Middle frontal gyrus (tissue), 1 donor: Measurements from ENCODE around the gene STKLD1.

Experiments
- DNase-seq: peaks from one replicate; pipeline ENCODE4 v3.0.0-alpha.2; 2015; ENCODE audit warnings: low spot score; ENCODE audit errors: extremely low spot score

Gene STKLD1

GRCh38 chr9:133344979-133345378 is 31.2 kb upstream of the STKLD1 start:
- DNase-seq: no peak

DNA sequence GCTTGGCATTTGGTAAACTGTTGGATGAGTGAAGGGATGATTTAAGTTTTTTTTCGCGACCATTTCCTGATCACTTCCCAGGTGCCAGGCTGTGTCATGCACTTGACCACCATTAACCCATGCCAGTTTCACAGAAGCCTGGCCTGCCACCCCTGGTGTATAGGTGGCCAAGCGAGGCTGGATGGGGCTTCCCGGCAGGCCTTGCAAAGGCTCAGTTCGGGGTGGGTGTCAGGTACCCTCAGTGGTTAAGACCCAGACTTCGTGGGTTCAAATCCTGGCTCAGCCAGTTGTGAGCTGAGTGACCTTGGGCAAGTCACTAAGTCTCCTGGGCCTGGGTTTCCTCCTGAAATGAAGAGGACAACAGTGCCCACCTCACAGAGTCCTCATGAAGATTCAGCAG is 30.6 kb upstream of the STKLD1 start:
- no peak for DNase-seq

DNA sequence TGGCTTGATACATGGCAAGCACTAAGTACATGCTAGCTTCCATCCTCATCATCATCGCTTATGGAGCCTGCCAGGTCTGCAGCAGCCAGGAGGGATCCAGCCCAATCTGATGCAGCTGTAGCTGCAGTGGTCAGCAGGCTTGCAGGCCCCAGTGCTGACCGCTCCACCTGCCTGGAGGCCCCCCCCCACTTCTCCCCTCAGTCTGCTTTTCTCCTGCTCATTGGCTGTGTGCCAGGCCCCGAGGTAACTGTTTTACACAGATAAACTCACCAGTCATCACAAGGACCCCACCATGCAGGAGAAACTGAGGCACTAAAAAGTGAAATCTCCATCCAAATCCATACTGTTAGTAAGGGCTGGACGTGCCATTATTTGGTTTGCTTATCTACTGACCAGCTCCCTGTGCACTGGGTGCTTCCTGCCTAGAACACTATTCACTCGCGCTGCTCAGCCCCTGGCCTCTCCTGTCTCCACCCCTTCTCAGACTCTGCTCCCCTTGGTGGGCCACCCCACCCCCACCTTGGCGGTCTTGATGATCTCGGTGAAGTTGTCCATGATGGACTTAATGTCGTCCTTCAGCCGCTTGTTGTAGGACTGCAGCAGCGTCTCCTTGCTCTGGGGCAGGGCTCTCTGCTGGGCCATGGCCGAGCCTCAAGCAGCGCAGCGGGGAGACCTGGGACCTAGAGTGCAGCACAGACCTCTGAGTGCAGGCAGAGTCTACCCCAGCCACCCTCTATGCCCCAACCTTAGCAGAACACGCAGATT is 30.0 kb upstream of the STKLD1 start:
- no peak for DNase-seq

GRCh38 chr9:133347515-133347984 is 28.6 kb upstream of the STKLD1 start:
- no peak for DNase-seq

- peak; percentile 85 for DNase-seq
These were observed 28.0 kb upstream of the STKLD1 start, which contains the start of the genes MED22 and RPL7A for GRCh38 chr9:133347985-133348717. MED22 (minus strand) TSS chr9:133348131; CDS start chr9:133346662, 1,469 bp downstream. RPL7A (plus strand) TSS chr9:133348218; CDS start chr9:133348244, 26 bp downstream.

- no peak for DNase-seq
These were observed 27.2 kb upstream of the STKLD1 start for GRCh38 chr9:133348718-133349573.

- no peak for DNase-seq
These were observed 26.1 kb upstream of the STKLD1 start for GRCh38 chr9:133349965-133350616.

DNA sequence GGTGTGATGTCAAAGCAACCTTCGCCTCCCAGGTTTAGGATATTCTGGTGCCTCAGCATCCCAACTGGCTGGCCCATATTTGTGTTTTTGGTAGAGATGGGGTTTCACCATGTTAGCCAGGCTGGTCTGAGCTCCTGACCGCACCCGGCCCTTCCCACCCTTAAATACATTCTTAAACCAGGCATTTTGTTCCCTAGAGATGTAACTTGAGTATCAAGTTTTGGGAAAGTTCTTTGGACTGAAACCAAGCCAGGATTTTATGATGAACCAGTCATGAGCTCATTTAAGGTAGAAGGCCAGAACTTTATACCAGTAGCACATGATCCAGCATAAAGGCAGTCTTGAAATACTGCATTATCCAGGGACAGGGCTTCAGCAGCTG is 24.6 kb upstream of the STKLD1 start:
- DNase-seq: no peak

GRCh38 chr9:133351908-133352634 is 24.1 kb upstream of the STKLD1 start:
- DNase-seq: no peak

DNA sequence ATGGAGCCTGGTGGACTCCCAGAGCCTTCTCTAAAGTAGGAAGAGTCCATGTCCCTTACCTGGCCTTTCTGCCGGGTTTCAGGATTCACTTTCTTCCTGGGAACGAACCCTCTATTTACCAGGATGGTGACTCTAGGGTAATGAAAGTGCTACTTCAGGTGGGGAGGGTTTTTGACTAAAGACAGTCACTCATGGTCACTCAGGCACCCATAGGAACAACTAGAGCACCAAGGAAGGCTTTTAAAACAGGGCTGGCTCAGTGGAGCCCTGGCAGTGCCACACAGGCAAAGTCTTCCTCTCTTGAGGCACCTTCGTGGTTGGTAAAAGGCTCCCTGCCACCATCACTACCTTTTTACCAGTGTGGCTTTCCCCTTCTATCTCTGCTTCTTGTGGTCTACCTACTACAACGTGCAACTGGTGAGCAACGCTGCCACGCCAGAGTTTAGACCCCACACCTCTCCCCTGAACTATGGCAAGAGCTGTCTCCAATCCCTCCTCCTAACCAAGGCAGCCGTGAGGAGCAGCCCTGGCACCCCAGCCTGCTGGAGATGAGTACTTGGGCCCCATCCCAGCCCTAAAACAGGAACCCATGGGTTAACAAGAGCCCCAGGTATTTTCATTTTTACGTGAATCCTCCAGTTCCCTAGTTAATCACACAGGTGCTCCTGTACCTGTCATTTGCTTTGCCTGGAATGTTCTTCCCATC is 23.4 kb upstream of the STKLD1 start:
- DNase-seq: no peak

GRCh38 chr9:133353548-133353947 is 22.6 kb upstream of the STKLD1 start:
- DNase-seq: no peak

GRCh38 chr9:133354766-133355165 is 21.4 kb upstream of the STKLD1 start:
- DNase-seq: no peak

DNA sequence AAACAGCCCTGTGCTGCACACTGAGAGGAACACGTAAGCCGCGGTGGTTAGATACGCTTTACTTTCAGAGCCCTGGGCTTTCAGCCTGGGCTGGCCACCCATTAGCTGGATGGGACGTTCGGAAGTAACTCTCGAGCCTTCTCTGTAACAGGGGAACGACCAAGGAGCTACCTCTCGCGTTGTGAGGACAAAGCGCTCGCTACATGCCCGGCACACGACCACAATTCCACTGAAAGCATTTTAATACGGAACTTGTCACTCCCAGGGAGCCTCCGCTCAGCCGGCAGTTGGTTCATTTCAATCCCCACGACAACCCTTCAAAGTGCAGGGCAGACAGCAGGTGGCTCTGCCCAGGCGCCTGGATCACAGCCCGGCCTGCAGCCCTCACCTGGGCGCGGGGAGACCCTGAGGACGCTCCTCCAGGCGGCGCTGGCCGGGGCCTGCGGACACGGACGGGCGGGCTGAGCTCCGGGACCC is 20.2 kb upstream of the STKLD1 start:
- no peak for DNase-seq

DNA sequence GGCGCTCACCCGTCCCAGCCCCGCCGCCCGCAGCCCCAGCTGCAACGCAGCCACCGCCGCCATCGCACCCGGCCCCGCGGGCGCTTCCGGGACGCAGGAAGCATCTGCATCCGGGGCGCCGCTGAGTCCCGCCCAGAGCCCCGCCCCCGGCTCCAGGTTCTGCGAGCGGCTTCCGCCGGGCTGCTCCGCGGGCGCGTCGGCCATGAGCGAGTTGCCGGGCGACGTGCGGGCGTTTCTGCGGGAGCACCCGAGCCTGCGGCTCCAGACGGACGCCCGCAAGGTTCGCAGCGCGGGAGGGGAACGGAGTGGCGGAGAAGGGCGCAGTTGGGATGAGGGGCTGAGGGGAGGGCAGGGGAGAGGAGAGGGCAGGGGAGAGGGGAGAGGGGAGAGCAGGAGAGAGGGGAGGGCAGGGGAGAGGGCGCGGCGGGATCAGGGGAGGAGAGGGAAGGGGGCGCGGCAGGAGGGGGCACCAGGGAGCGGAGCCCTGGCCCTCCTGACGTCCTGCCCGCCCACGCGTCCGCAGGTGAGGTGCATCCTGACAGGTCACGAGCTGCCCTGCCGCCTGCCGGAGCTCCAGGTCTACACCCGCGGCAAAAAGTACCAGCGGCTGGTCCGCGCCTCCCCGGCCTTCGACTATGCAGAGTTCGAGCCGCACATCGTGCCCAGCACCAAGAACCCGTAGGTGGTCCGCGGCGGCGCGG is 19.6 kb upstream of the STKLD1 start, which contains the start of the genes SURF1 and SURF2:
Gene SURF1, minus strand, starts transcription at position 97 of the 701 bp plus-strand sequence. Its CDS starts 34 bp downstream, at position 63.
Gene SURF2, plus strand, starts transcription at position 160 of the 701 bp plus-strand sequence. Its CDS starts 43 bp downstream, at position 203.
- DNase-seq: peak; percentile 77

GRCh38 chr9:133357656-133358055 is 18.5 kb upstream of the STKLD1 start:
- DNase-seq: no peak

- DNase-seq: no peak
These were observed 16.6 kb upstream of the STKLD1 start for GRCh38 chr9:133359399-133360175.

- DNase-seq: no peak
These were observed 15.5 kb upstream of the STKLD1 start for GRCh38 chr9:133360400-133361393.
